Non-pigmented ciliary epithelial cell (primary cell): Measurements from ENCODE around the gene C10orf95.
"Not testable (repeated sequence)": the region's sequence is repeated elsewhere in the genome, so short reads cannot be mapped to it uniquely, and the experiment has no call there.

Experiments
- DNase-seq: peaks from one replicate; pipeline ENCODE4 v3.0.0-alpha.2; 2010; ENCODE audit warnings: low read depth

Gene C10orf95

GRCh38 chr10:102451105-102451969 lies at the start of gene C10orf95:
Gene C10orf95 (minus strand): TSS chr10:102451543. CDS start chr10:102451093, 450 bp downstream.
- no peak for DNase-seq

- not testable (repeated sequence) for DNase-seq
These were observed 49.3 kb upstream of the C10orf95 start for GRCh38 chr10:102500686-102501085.

GRCh38 chr10:102499356-102499755 lies 48.0 kb upstream of the C10orf95 start:
- no peak for DNase-seq

GRCh38 chr10:102497545-102497944 lies 46.2 kb upstream of the C10orf95 start:
- DNase-seq, result no peak

- no peak for DNase-seq
These were observed 42.4 kb upstream of the C10orf95 start for GRCh38 chr10:102493771-102494170.

- DNase-seq, result no peak
These were observed 41.6 kb upstream of the C10orf95 start for GRCh38 chr10:102492983-102493382.

GRCh38 chr10:102492344-102492939 lies 41.1 kb upstream of the C10orf95 start:
- DNase-seq, result no peak

GRCh38 chr10:102491136-102491535 lies 39.8 kb upstream of the C10orf95 start:
- DNase-seq, result no peak

- DNase-seq, result no peak
These were observed 33.9 kb upstream of the C10orf95 start for GRCh38 chr10:102485093-102485784.

- no peak for DNase-seq
These were observed 32.7 kb upstream of the C10orf95 start for GRCh38 chr10:102484021-102484420.

- DNase-seq, result no peak
These were observed 29.1 kb upstream of the C10orf95 start for GRCh38 chr10:102480396-102480795.

- no peak for DNase-seq
These were observed 28.3 kb upstream of the C10orf95 start for GRCh38 chr10:102479651-102480050.

GRCh38 chr10:102476466-102477141 lies 25.3 kb upstream of the C10orf95 start:
- no peak for DNase-seq

GRCh38 chr10:102475451-102476040 lies 24.2 kb upstream of the C10orf95 start:
- DNase-seq, result no peak

- no peak for DNase-seq
These were observed 22.3 kb upstream of the C10orf95 start for GRCh38 chr10:102473445-102474331.

GRCh38 chr10:102470579-102471546 lies 19.5 kb upstream of the C10orf95 start:
- DNase-seq, result no peak

GRCh38 chr10:102468683-102469082 lies 17.3 kb upstream of the C10orf95 start:
- no peak for DNase-seq

- no peak for DNase-seq
These were observed 16.7 kb upstream of the C10orf95 start for GRCh38 chr10:102467971-102468438.

- no peak for DNase-seq
These were observed 16.0 kb upstream of the C10orf95 start for GRCh38 chr10:102467318-102467717.
